ENCODE data around the gene LACTBL1. TPM values are rescaled to one million over a fixed set of nuclear protein-coding genes. Genes with fewer than 3 reads are reported as not detected.
A peak's percentile ranks its signal among the peaks of the same experiment; 100 is the strongest.

The LACTBL1 gene
- total RNA-seq (not detected), total RNA-seq (0 to 0.08 (median 0) reads per million in 172 experiments)
- polyA plus RNA-seq (2013, experiment 1 of 2) = not detected
- polyA plus RNA-seq (2013, experiment 2 of 2) = not detected

GRCh38 chr1:22972760-22973159 is at the start of gene LACTBL1:
Gene LACTBL1 (minus strand): TSS chr1:22972866. CDS start chr1:22972316, 550 bp downstream.
- H3K36me3 Mint-ChIP-seq (ENCODE audit: low read depth) = no peaks in the 10 kb centered on the region
- ATAC-seq (ENCODE audit: poor library complexity) (no peak), DNase-seq (no peak)
- CTCF ChIA-PET = no interaction called here
- peaks cover 23 to 39% of the 10 kb centered on the region in 2 experiments for H3K27me3 ChIP-seq (ENCODE audit: control insufficient read depth in 1 of 2, insufficient read depth in 2 of 2, low read length in 2 of 2)
- peaks cover 70% of the 10 kb centered on the region for H3K27me3 Mint-ChIP-seq
- POLR2A ChIA-PET = no interaction called here
- H3K9me3 Mint-ChIP-seq = no peaks in the 10 kb centered on the region
- no peak within 1 kb of the TSS for H3K4me3 ChIP-seq (ENCODE audit: low read length)
- H3K27ac Mint-ChIP-seq = no peak within 1 kb of the TSS
- no peaks in the 10 kb centered on the region for H3K4me1 ChIP-seq (ENCODE audit: insufficient read depth, low read length)
- TF ChIP-seq CTCF (IDR thresholded peaks at IDR 0.05) = no peak
- H3K4me1 Mint-ChIP-seq (ENCODE audit: low read depth) = no peaks in the 10 kb centered on the region
- H3K9me3 ChIP-seq (ENCODE audit: control insufficient read depth in 1 of 2, insufficient read depth in 1 of 2, low read length in 2 of 2) = no peaks in the 10 kb centered on the region
- H3K36me3 ChIP-seq (ENCODE audit: insufficient read depth, low read length) = no peaks in the 10 kb centered on the region
- no peak within 1 kb of the TSS for H3K27ac ChIP-seq (ENCODE audit: low read depth in 1 of 2, low read length in 2 of 2)
- intact Hi-C loops (cut with DNase I, micrococcal nuclease) = loop anchor here in 1 of 2 experiments (10.0 kb wide), 1 partner anchor 212 kb away; no protein-coding TSS in a partner anchor
- H3K4me3 Mint-ChIP-seq = no peak within 1 kb of the TSS

GRCh38 chr1:23021834-23022233 is 49.2 kb upstream of the LACTBL1 start:
- Mint-ChIP-seq H3K9me3 (peaks cover 6% of the 10 kb centered on the region), H3K4me3 (peak overlapping the region; percentile 23), H3K27me3 (no peaks in the 10 kb centered on the region), H3K4me1 (ENCODE audit: low read depth) (peaks cover 72% of the 10 kb centered on the region), H3K27ac (no peak overlapping the region), H3K36me3 (ENCODE audit: low read depth) (peaks cover 34% of the 10 kb centered on the region)
- no peaks in the 10 kb centered on the region for H3K36me3 ChIP-seq (ENCODE audit: insufficient read depth, low read length)
- TF ChIP-seq CTCF (IDR thresholded peaks at IDR 0.05) = no peak
- DNase-seq (no peak), ATAC-seq (ENCODE audit: poor library complexity) (no peak)
- CTCF ChIA-PET = no interaction called here
- intact Hi-C loops (cut with DNase I, micrococcal nuclease) = loop anchor here in 1 of 2 experiments (2.0 kb wide), 1 partner anchor 23 kb away; no protein-coding TSS in a partner anchor
- no peak overlapping the region for H3K4me3 ChIP-seq (ENCODE audit: low read length)
- H3K9me3 ChIP-seq (ENCODE audit: control insufficient read depth in 1 of 2, insufficient read depth in 1 of 2, low read length in 2 of 2) = peaks cover 0 to 7% of the 10 kb centered on the region in 2 experiments
- POLR2A ChIA-PET = no interaction called here
- no peaks in the 10 kb centered on the region for H3K27me3 ChIP-seq (ENCODE audit: control insufficient read depth in 1 of 2, insufficient read depth in 2 of 2, low read length in 2 of 2)
- H3K27ac ChIP-seq (ENCODE audit: low read depth in 1 of 2, low read length in 2 of 2) = no peak overlapping the region
- H3K4me1 ChIP-seq (ENCODE audit: insufficient read depth, low read length) = peaks cover 27% of the 10 kb centered on the region

- Mint-ChIP-seq H3K27ac (peak overlapping the region; percentile 88), H3K9me3 (peaks cover 6% of the 10 kb centered on the region), H3K27me3 (no peaks in the 10 kb centered on the region), H3K36me3 (ENCODE audit: low read depth) (peaks cover 34% of the 10 kb centered on the region), H3K4me1 (ENCODE audit: low read depth) (peaks cover 63% of the 10 kb centered on the region), H3K4me3 (peak overlapping the region; percentile 99)
- CTCF ChIA-PET = no interaction called here
- Histone ChIP-seq H3K4me1 (ENCODE audit: insufficient read depth, low read length) (peaks cover 27% of the 10 kb centered on the region), H3K27ac (ENCODE audit: low read depth in 1 of 2, low read length in 2 of 2) (no peak overlapping the region), H3K9me3 (ENCODE audit: control insufficient read depth in 1 of 2, insufficient read depth in 1 of 2, low read length in 2 of 2) (peaks cover 0 to 7% of the 10 kb centered on the region in 2 experiments), H3K4me3 (ENCODE audit: low read length) (peak overlapping the region; percentile 86), H3K36me3 (ENCODE audit: insufficient read depth, low read length) (no peaks in the 10 kb centered on the region), H3K27me3 (ENCODE audit: control insufficient read depth in 1 of 2, insufficient read depth in 2 of 2, low read length in 2 of 2) (no peaks in the 10 kb centered on the region)
- no peak for TF ChIP-seq CTCF (IDR thresholded peaks at IDR 0.05)
- ATAC-seq (ENCODE audit: poor library complexity) (no peak), DNase-seq (no peak)
- POLR2A ChIA-PET = interaction anchor here (1.3 kb wide), 1 partner anchor 35 kb away, joined by 4 read pairs; no protein-coding TSS in a partner anchor
- intact Hi-C loops (cut with DNase I, micrococcal nuclease) = loop anchor here in 1 of 2 experiments (2.0 kb wide), 1 partner anchor 24 kb away; no protein-coding TSS in a partner anchor
These were observed 48.2 kb upstream of the LACTBL1 start for GRCh38 chr1:23020706-23021405.

Data from CD4-positive, alpha-beta T cell (primary cell).